Neuron (in vitro differentiated cells): ENCODE results near the gene HMG20B.

Experiments used
- H2AFZ ChIP-seq: one replicate; pipeline ENCODE4 v1.6.1; 2013; ENCODE audit warnings: low read depth, mild to moderate bottlenecking, inconsistent platforms, low read length, moderate library complexity
- H3K27me3 ChIP-seq: one replicate; pipeline ENCODE4 v1.6.1; 2013; ENCODE audit warnings: low read length; ENCODE audit not compliant: insufficient read depth
- H3K36me3 ChIP-seq: one replicate; pipeline ENCODE4 v1.6.1; 2013; ENCODE audit warnings: low read length; ENCODE audit not compliant: insufficient read depth
- H3K4me1 ChIP-seq: one replicate; pipeline ENCODE4 v1.6.1; 2013; ENCODE audit warnings: low read length; ENCODE audit not compliant: insufficient read depth
- H3K4me3 ChIP-seq: 2 replicates; pipeline ENCODE4 v1.5.1; 2013; ENCODE audit warnings: mild to moderate bottlenecking, low read length, moderate library complexity
- H3K9me3 ChIP-seq: one replicate; pipeline ENCODE4 v1.6.1; 2013; ENCODE audit warnings: low read length

Gene HMG20B

GRCh38 chr19:3589439-3589838, 16.7 kb downstream of the HMG20B start:
- Histone ChIP-seq H3K9me3 (peaks cover 7% of the 10 kb centered on the region), H2AFZ (no peak overlapping the region), H3K27me3 (peaks cover 18% of the 10 kb centered on the region), H3K4me1 (no peaks in the 10 kb centered on the region), H3K4me3 (no peak overlapping the region), H3K36me3 (no peaks in the 10 kb centered on the region)

GRCh38 chr19:3589949-3590348, 17.2 kb downstream of the HMG20B start:
- Histone ChIP-seq H3K9me3 (peaks cover 7% of the 10 kb centered on the region), H3K27me3 (peaks cover 16% of the 10 kb centered on the region), H3K4me3 (no peak overlapping the region)

GRCh38 chr19:3590991-3591659, 18.4 kb downstream of the HMG20B start:
- Histone ChIP-seq H3K27me3 (peaks cover 6% of the 10 kb centered on the region), H3K4me1 (no peaks in the 10 kb centered on the region), H2AFZ (no peak overlapping the region), H3K36me3 (no peaks in the 10 kb centered on the region), H3K4me3 (no peak overlapping the region), H3K9me3 (peaks cover 7% of the 10 kb centered on the region)

More at GRCh38 chr19:3589949-3590348, 17.2 kb downstream of the HMG20B start:
- Histone ChIP-seq H3K36me3 (no peaks in the 10 kb centered on the region), H2AFZ (no peak overlapping the region), H3K4me1 (no peaks in the 10 kb centered on the region)

GRCh38 chr19:3591876-3592613, 19.3 kb downstream of the HMG20B start:
- Histone ChIP-seq H3K36me3 (no peaks in the 10 kb centered on the region), H3K4me1 (no peaks in the 10 kb centered on the region), H2AFZ (no peak overlapping the region), H3K27me3 (peaks cover 5% of the 10 kb centered on the region), H3K9me3 (peaks cover 7% of the 10 kb centered on the region), H3K4me3 (no peak overlapping the region)

- H2AFZ ChIP-seq: no peak overlapping the region
- H3K9me3 ChIP-seq: peaks cover 7% of the 10 kb centered on the region
- H3K36me3 ChIP-seq: no peaks in the 10 kb centered on the region
- no peaks in the 10 kb centered on the region for H3K4me1 ChIP-seq
- no peak overlapping the region for H3K4me3 ChIP-seq
- H3K27me3 ChIP-seq: peaks cover 5% of the 10 kb centered on the region
Measured at GRCh38 chr19:3593156-3593555, 20.4 kb downstream of the HMG20B start.

- Histone ChIP-seq H3K4me1 (no peaks in the 10 kb centered on the region), H2AFZ (no peak overlapping the region), H3K27me3 (peaks cover 5% of the 10 kb centered on the region)
Measured at GRCh38 chr19:3595521-3596061, 22.8 kb downstream of the HMG20B start.

GRCh38 chr19:3599776-3600187, 27.0 kb downstream of the HMG20B start:
- H3K4me1 ChIP-seq: no peaks in the 10 kb centered on the region
- H2AFZ ChIP-seq: no peak overlapping the region
- peaks cover 11% of the 10 kb centered on the region for H3K27me3 ChIP-seq
- no peak overlapping the region for H3K4me3 ChIP-seq
- peaks cover 7% of the 10 kb centered on the region for H3K9me3 ChIP-seq
- H3K36me3 ChIP-seq: no peaks in the 10 kb centered on the region

More at GRCh38 chr19:3595521-3596061, 22.8 kb downstream of the HMG20B start:
- Histone ChIP-seq H3K4me3 (no peak overlapping the region), H3K36me3 (no peaks in the 10 kb centered on the region), H3K9me3 (peaks cover 14% of the 10 kb centered on the region)

GRCh38 chr19:3601021-3601420, 28.3 kb downstream of the HMG20B start:
- Histone ChIP-seq H2AFZ (no peak overlapping the region), H3K4me3 (no peak overlapping the region), H3K4me1 (no peaks in the 10 kb centered on the region), H3K9me3 (peaks cover 7% of the 10 kb centered on the region), H3K27me3 (peaks cover 23% of the 10 kb centered on the region), H3K36me3 (no peaks in the 10 kb centered on the region)

GRCh38 chr19:3603121-3603811, 30.5 kb downstream of the HMG20B start:
- H3K9me3 ChIP-seq: peaks cover 7% of the 10 kb centered on the region
- no peaks in the 10 kb centered on the region for H3K36me3 ChIP-seq
- peaks cover 3% of the 10 kb centered on the region for H3K4me1 ChIP-seq
- H2AFZ ChIP-seq: no peak overlapping the region
- H3K4me3 ChIP-seq: no peak overlapping the region
- peaks cover 44% of the 10 kb centered on the region for H3K27me3 ChIP-seq

- H3K9me3 ChIP-seq: peaks cover 7% of the 10 kb centered on the region
- H3K4me1 ChIP-seq: peaks cover 3% of the 10 kb centered on the region
- H3K27me3 ChIP-seq: peaks cover 46% of the 10 kb centered on the region
- no peak overlapping the region for H3K4me3 ChIP-seq
- H3K36me3 ChIP-seq: no peaks in the 10 kb centered on the region
- H2AFZ ChIP-seq: no peak overlapping the region
Measured at GRCh38 chr19:3604227-3604986, 31.7 kb downstream of the HMG20B start.

GRCh38 chr19:3604987-3605343, 32.2 kb downstream of the HMG20B start:
- Histone ChIP-seq H3K4me3 (no peak overlapping the region), H3K9me3 (peaks cover 3% of the 10 kb centered on the region), H3K4me1 (peaks cover 3% of the 10 kb centered on the region), H3K27me3 (peaks cover 46% of the 10 kb centered on the region), H2AFZ (no peak overlapping the region), H3K36me3 (no peaks in the 10 kb centered on the region)

GRCh38 chr19:3605361-3605760, 32.6 kb downstream of the HMG20B start:
- Histone ChIP-seq H3K36me3 (no peaks in the 10 kb centered on the region), H3K4me3 (no peak overlapping the region), H2AFZ (no peak overlapping the region), H3K4me1 (peaks cover 3% of the 10 kb centered on the region), H3K9me3 (peaks cover under 1% of the 10 kb centered on the region), H3K27me3 (peaks cover 46% of the 10 kb centered on the region)
